ENCODE data around the gene B3GALNT2. TPM values are rescaled to one million over a fixed set of nuclear protein-coding genes. Genes with fewer than 3 reads are reported as not detected.

Gene B3GALNT2
- total RNA-seq, 1 donor: 34.7 TPM

DNA sequence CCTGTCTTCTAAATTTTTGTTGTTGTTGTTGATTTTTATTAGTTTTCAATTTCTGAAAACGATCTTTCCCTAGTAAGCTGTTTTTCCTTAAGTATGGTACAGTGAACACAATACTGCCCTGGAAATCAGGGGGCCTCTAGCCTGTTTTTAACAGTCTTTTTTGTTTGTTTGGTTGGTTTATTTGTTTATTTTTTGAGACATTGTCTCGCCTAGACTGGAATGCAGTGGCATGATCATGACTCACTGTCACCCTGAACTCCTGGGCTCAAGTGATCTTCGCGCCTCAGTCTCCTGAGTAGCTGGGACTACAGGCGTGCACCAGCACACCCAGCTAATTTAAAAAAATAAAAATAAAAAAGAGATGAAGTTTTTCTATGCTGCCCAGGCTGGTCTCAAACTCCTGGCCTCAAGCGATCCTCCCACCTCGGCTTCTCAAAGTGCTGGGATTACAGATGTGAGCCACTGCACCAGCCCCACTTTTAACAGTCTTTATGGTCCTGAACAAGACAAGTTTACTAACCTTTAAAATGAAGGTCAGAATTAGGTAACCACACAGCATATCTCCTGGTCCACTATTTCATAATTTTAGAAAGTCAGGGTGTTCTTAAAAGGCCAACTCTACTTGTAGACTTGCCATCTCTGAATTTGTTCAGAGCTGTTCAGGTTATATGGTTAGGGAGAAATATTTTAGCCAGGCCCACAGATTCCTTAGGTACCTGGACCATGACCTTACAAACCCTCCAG, 101.6 kb downstream of the B3GALNT2 start:
- H3K27ac ChIP-seq (ENCODE audit: low read depth, low read length): no peak overlapping the region
- no peak for TF ChIP-seq CTCF (IDR thresholded peaks at IDR 0.05; ENCODE audit: extremely low read depth, low read depth, low read length)
- no peak for DNase-seq (ENCODE audit: insufficient read length, low spot score, missing footprints)
- peaks cover 20% of the 10 kb centered on the region for H3K4me1 ChIP-seq (ENCODE audit: insufficient read depth, low read length)
- no peak overlapping the region for H2AFZ ChIP-seq (ENCODE audit: low read length)
- H3K9me3 ChIP-seq (ENCODE audit: low read depth, low read length): no peaks in the 10 kb centered on the region
- no peak overlapping the region for H3K4me2 ChIP-seq (ENCODE audit: insufficient read depth, low read length)
- no peaks in the 10 kb centered on the region for H3K27me3 ChIP-seq (ENCODE audit: insufficient read depth, low read length)
- H3K4me3 ChIP-seq (ENCODE audit: insufficient read depth, low read length): no peak overlapping the region
- peaks cover 59% of the 10 kb centered on the region for H3K79me2 ChIP-seq (ENCODE audit: insufficient read depth, low read length)
- peaks cover 3% of the 10 kb centered on the region for H4K20me1 ChIP-seq (ENCODE audit: insufficient read depth, low read length)
- peaks cover 5% of the 10 kb centered on the region for H3K36me3 ChIP-seq (ENCODE audit: insufficient read depth, low read length)

DNA sequence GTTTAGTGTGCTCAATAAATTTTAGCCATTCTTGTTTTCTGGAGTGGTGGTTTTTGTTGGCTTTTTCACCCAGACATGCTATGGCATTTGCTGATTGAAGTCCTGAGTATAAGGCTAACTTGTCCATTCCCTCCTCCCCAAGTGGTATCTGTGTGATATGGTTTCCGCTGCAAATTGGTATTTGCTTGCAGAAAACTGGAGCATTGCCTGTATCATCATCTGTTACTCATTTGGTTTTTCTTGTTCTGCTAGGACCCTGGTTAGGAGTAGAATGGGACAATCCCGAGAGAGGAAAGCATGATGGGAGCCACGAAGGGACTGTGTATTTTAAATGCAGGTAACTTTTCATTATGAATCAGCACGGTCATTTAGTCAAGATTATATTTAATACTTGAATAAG, 103.0 kb downstream of the B3GALNT2 start:
- Histone ChIP-seq H3K9me3 (ENCODE audit: low read depth, low read length) (no peaks in the 10 kb centered on the region), H4K20me1 (ENCODE audit: insufficient read depth, low read length) (peaks cover 6% of the 10 kb centered on the region), H3K4me1 (ENCODE audit: insufficient read depth, low read length) (peaks cover 23% of the 10 kb centered on the region), H3K4me2 (ENCODE audit: insufficient read depth, low read length) (peak overlapping the region; percentile 31), H3K36me3 (ENCODE audit: insufficient read depth, low read length) (peaks cover 5% of the 10 kb centered on the region), H3K27ac (ENCODE audit: low read depth, low read length) (no peak overlapping the region), H2AFZ (ENCODE audit: low read length) (no peak overlapping the region), H3K27me3 (ENCODE audit: insufficient read depth, low read length) (no peaks in the 10 kb centered on the region), H3K79me2 (ENCODE audit: insufficient read depth, low read length) (peaks cover 63% of the 10 kb centered on the region), H3K4me3 (ENCODE audit: insufficient read depth, low read length) (no peak overlapping the region)
- DNase-seq (ENCODE audit: insufficient read length, low spot score, missing footprints): peak; percentile 85
- no peak for TF ChIP-seq CTCF (IDR thresholded peaks at IDR 0.05; ENCODE audit: extremely low read depth, low read depth, low read length)

Small RNA genes lying within 50 kb of the gene (small RNA-seq; reads per million reads assigned to genes)
- not detected for gene MTCO3P46
- gene MTND4LP21: not detected
- gene RPS21P1: not detected

Other genes with a start within 250 kb of the B3GALNT2 start
- gene ARID4B, start 176.3 kb downstream of the B3GALNT2 start, total RNA-seq: 33.7 and 47.4 TPM in 2 replicates
- 22.4 and 23.9 TPM in 2 replicates for gene GGPS1, start 175.9 kb downstream of the B3GALNT2 start, total RNA-seq
- 22.8 and 26.8 TPM in 2 replicates for gene TBCE, start 137.0 kb downstream of the B3GALNT2 start, total RNA-seq
- gene GNG4, start 145.3 kb upstream of the B3GALNT2 start, total RNA-seq: under 0.01 and 0.29 TPM in 2 replicates